ENCODE results near the gene C1S. TPM values are rescaled to one million over a fixed set of nuclear protein-coding genes. Genes with fewer than 3 reads are reported as not detected.

The C1S gene
- total RNA-seq, 1 donor from 2014 or later: 2.1 TPM

- peak; percentile 99 for DNase-seq (ENCODE audit: low spot score)
- Mint-ChIP-seq H3K36me3 (no peaks in the 10 kb centered on the region), H3K27ac (no peak within 1 kb of the TSS), H3K4me1 (peaks cover 14% of the 10 kb centered on the region), H3K4me3 (peak within 1 kb of the TSS; percentile 88), H3K27me3 (ENCODE audit: insufficient read depth, low read depth) (peaks cover 4% of the 10 kb centered on the region), H3K9me3 (no peaks in the 10 kb centered on the region)
- H3K9ac ChIP-seq: peak within 1 kb of the TSS; percentile 24
- H3K4me3 ChIP-seq: peak within 1 kb of the TSS; percentile 84
- H3K27me3 ChIP-seq: no peaks in the 10 kb centered on the region
- peaks cover 11% of the 10 kb centered on the region for H3K4me1 ChIP-seq
- peak within 1 kb of the TSS; percentile 84 for H3K27ac ChIP-seq
- peak within 1 kb of the TSS; percentile 83 for H2AFZ ChIP-seq (replicated peaks)
- peaks cover 14% of the 10 kb centered on the region for H4K20me1 ChIP-seq (ENCODE audit: low read depth)
- H3K36me3 ChIP-seq: no peaks in the 10 kb centered on the region
- peaks cover 37% of the 10 kb centered on the region for H3K79me2 ChIP-seq (ENCODE audit: low read depth)
- TF ChIP-seq EZH2 (IDR thresholded peaks at IDR 0.05): no peak
- TF ChIP-seq, protein P1, sequence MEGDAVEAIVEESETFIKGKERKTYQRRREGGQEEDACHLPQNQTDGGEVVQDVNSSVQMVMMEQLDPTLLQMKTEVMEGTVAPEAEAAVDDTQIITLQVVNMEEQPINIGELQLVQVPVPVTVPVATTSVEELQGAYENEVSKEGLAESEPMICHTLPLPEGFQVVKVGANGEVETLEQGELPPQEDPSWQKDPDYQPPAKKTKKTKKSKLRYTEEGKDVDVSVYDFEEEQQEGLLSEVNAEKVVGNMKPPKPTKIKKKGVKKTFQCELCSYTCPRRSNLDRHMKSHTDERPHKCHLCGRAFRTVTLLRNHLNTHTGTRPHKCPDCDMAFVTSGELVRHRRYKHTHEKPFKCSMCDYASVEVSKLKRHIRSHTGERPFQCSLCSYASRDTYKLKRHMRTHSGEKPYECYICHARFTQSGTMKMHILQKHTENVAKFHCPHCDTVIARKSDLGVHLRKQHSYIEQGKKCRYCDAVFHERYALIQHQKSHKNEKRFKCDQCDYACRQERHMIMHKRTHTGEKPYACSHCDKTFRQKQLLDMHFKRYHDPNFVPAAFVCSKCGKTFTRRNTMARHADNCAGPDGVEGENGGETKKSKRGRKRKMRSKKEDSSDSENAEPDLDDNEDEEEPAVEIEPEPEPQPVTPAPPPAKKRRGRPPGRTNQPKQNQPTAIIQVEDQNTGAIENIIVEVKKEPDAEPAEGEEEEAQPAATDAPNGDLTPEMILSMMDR (IDR thresholded peaks at IDR 0.05): peak; percentile 83
- H3K9me3 ChIP-seq (ENCODE audit: low read depth): no peaks in the 10 kb centered on the region
- peaks cover 11% of the 10 kb centered on the region for H3F3A ChIP-seq (ENCODE audit: low read depth)
- peak within 1 kb of the TSS; percentile 91 for H3K4me2 ChIP-seq
Measured at GRCh38 chr12:7018350-7019042, 42.0 kb upstream of the C1S start, which contains the start of gene LPCAT3. Gene LPCAT3 (minus strand): TSS chr12:7018476. CDS start chr12:7018424, 52 bp downstream.

- Histone ChIP-seq H3K9ac (no peak overlapping the region), H3K36me3 (no peaks in the 10 kb centered on the region), H3K4me2 (peak overlapping the region; percentile 71), H3F3A (ENCODE audit: low read depth) (peaks cover 11% of the 10 kb centered on the region), H3K4me3 (peak overlapping the region; percentile 84), H2AFZ (replicated peaks) (no peak overlapping the region), H3K27ac (no peak overlapping the region), H3K79me2 (ENCODE audit: low read depth) (peaks cover 36% of the 10 kb centered on the region), H3K27me3 (no peaks in the 10 kb centered on the region), H4K20me1 (ENCODE audit: low read depth) (peaks cover 14% of the 10 kb centered on the region), H3K9me3 (ENCODE audit: low read depth) (no peaks in the 10 kb centered on the region), H3K4me1 (peaks cover 11% of the 10 kb centered on the region)
- no peak for DNase-seq (ENCODE audit: low spot score)
- TF ChIP-seq EZH2phosphoT487 (IDR thresholded peaks at IDR 0.05): no peak
- no peak for TF ChIP-seq EZH2 (IDR thresholded peaks at IDR 0.05)
- TF ChIP-seq, protein P1 (IDR thresholded peaks at IDR 0.05): no peak
- no peak overlapping the region for H3K27ac Mint-ChIP-seq
- peaks cover 4% of the 10 kb centered on the region for H3K27me3 Mint-ChIP-seq (ENCODE audit: insufficient read depth, low read depth)
- no peaks in the 10 kb centered on the region for H3K36me3 Mint-ChIP-seq
- H3K4me3 Mint-ChIP-seq: peak overlapping the region; percentile 88
- no peaks in the 10 kb centered on the region for H3K9me3 Mint-ChIP-seq
- H3K4me1 Mint-ChIP-seq: peaks cover 14% of the 10 kb centered on the region
Measured at GRCh38 chr12:7019043-7019569, 41.4 kb upstream of the C1S start.

DNA sequence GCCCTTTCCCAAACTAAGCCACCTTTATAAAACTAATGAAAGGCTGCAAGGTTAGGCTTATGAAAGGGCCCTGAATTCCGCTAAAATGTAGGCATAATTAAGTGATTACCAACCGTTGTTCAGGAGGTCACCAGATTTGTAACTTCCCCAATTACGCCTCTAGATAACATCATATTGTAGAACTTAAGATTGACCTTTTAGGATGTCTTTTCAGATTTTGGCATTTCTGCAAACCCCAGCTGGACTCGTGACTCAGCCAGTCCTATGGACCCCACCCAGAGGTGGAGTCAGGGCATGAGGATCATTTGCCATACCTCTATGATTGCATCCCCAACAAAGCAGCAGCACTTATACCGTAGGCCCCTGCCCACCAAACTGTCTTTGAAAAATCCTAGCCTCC is 38.6 kb upstream of the C1S start:
- peaks cover 7% of the 10 kb centered on the region for H3K4me1 ChIP-seq
- peaks cover 11% of the 10 kb centered on the region for H3K79me2 ChIP-seq (ENCODE audit: low read depth)
- H4K20me1 ChIP-seq (ENCODE audit: low read depth): peaks cover 10% of the 10 kb centered on the region
- no peak overlapping the region for H3K4me3 Mint-ChIP-seq
- no peaks in the 10 kb centered on the region for H3K36me3 Mint-ChIP-seq
- no peak overlapping the region for H2AFZ ChIP-seq (replicated peaks)
- H3K27ac Mint-ChIP-seq: no peak overlapping the region
- peaks cover 4% of the 10 kb centered on the region for H3K27me3 Mint-ChIP-seq (ENCODE audit: insufficient read depth, low read depth)
- H3K9me3 ChIP-seq (ENCODE audit: low read depth): no peaks in the 10 kb centered on the region
- no peaks in the 10 kb centered on the region for H3K36me3 ChIP-seq
- H3K4me2 ChIP-seq: no peak overlapping the region
- no peak for DNase-seq (ENCODE audit: low spot score)
- peaks cover 12% of the 10 kb centered on the region for H3K4me1 Mint-ChIP-seq
- TF ChIP-seq EZH2phosphoT487 (IDR thresholded peaks at IDR 0.05) (no peak), EZH2 (IDR thresholded peaks at IDR 0.05) (no peak)
- TF ChIP-seq, protein P1 (IDR thresholded peaks at IDR 0.05): no peak
- no peaks in the 10 kb centered on the region for H3K9me3 Mint-ChIP-seq
- no peak overlapping the region for H3K9ac ChIP-seq
- H3K4me3 ChIP-seq: no peak overlapping the region
- H3K27ac ChIP-seq: no peak overlapping the region
- peaks cover 11% of the 10 kb centered on the region for H3F3A ChIP-seq (ENCODE audit: low read depth)
- H3K27me3 ChIP-seq: no peaks in the 10 kb centered on the region

Measured in neural progenitor cell (in vitro differentiated cells).